Endothelial cell (in vitro differentiated cells): ENCODE measurements around the gene RIN3. TPM values are rescaled to one million over a fixed set of nuclear protein-coding genes. Genes with fewer than 3 reads are reported as not detected.
A peak's percentile ranks its signal among the peaks of the same experiment; 100 is the strongest.

Experiments used
- DNase-seq: peaks from one replicate; pipeline ENCODE4 v3.0.0; 2021; ENCODE audit warnings: low spot score
- H3K27ac Mint-ChIP-seq: one replicate; pipeline ENCODE4 v1.8.0; 2021; ENCODE audit warnings: mixed read lengths, inconsistent platforms; ENCODE audit not compliant: unreplicated experiment
- H3K27me3 Mint-ChIP-seq: one replicate; pipeline ENCODE4 v1.8.0; 2021; ENCODE audit warnings: mild to moderate bottlenecking, moderate library complexity, mixed read lengths, inconsistent platforms; ENCODE audit not compliant: unreplicated experiment
- H3K36me3 Mint-ChIP-seq: one replicate; pipeline ENCODE4 v1.8.0; 2021; ENCODE audit warnings: mild to moderate bottlenecking, low read depth, mixed read lengths, inconsistent platforms; ENCODE audit not compliant: unreplicated experiment
- H3K4me1 Mint-ChIP-seq: one replicate; pipeline ENCODE4 v1.8.0; 2021; ENCODE audit warnings: mild to moderate bottlenecking, mixed read lengths, inconsistent platforms; ENCODE audit not compliant: unreplicated experiment
- H3K4me3 Mint-ChIP-seq: one replicate; pipeline ENCODE4 v1.8.0; 2021; ENCODE audit warnings: mild to moderate bottlenecking, mixed read lengths, inconsistent platforms; ENCODE audit not compliant: unreplicated experiment
- H3K9me3 Mint-ChIP-seq: one replicate; pipeline ENCODE4 v1.8.0; 2021; ENCODE audit warnings: mixed read lengths, inconsistent platforms; ENCODE audit not compliant: unreplicated experiment
- total RNA-seq: library from RNA; stranded (reverse); fragmentation: NEBNext Ultra II Directional; extraction: Animal tissue kit (Norgen Biotek cat#: 25700); gene quantifications from one replicate; pipeline ENCODE4 v1.2.1, GENCODE V29; 2021; ENCODE audit not compliant: unreplicated experiment
- TF ChIP-seq, protein P1 (sequence below): fragments of 200-600 bp; sonication (generic); IDR thresholded peaks from one replicate; pipeline ENCODE4 v1.5.0; 2021; ENCODE audit warnings: antibody characterized with exemption; ENCODE audit not compliant: unreplicated experiment

The RIN3 gene
- total RNA-seq, 1 donor from 2014 or later, result 25.8 TPM

DNA sequence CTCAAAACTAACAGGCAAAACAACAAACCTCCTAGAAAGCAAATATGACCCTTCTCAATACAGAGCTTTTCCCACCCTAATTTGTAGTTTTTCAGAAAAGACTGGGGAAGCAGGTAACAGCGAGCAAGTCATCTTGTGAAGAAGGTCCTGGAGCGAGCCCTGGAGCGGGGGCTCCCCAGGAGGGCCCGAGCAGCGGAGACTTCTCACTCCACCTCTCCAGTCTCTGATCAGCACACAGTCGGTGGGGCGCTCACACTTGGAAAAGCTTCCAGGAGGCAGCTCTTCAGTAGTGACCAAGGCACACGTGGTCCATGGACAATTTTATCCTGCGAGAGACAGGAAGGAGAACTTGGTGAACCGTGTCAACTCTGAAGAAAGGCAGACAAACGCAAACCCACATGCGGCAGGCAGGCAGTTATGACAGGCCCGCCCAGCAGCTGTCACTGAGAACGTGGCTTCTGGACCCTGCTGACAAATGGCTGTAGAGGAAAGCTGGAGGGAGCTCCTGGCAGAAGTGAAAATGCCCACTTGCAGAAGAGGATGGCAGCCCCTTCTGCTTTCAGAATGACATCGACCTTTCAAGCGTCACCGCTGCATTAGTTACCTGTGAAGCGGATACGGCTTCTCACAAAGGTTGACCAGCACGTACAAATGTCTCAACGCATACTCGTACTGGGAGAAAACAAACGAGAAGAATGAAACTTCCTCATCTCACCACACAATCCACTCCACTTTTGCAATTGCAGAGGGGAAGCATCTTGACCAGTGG lies 190.6 kb downstream of the RIN3 start:
- Mint-ChIP-seq H3K27ac (no peak overlapping the region), H3K4me3 (no peak overlapping the region)
- TF ChIP-seq, protein P1, sequence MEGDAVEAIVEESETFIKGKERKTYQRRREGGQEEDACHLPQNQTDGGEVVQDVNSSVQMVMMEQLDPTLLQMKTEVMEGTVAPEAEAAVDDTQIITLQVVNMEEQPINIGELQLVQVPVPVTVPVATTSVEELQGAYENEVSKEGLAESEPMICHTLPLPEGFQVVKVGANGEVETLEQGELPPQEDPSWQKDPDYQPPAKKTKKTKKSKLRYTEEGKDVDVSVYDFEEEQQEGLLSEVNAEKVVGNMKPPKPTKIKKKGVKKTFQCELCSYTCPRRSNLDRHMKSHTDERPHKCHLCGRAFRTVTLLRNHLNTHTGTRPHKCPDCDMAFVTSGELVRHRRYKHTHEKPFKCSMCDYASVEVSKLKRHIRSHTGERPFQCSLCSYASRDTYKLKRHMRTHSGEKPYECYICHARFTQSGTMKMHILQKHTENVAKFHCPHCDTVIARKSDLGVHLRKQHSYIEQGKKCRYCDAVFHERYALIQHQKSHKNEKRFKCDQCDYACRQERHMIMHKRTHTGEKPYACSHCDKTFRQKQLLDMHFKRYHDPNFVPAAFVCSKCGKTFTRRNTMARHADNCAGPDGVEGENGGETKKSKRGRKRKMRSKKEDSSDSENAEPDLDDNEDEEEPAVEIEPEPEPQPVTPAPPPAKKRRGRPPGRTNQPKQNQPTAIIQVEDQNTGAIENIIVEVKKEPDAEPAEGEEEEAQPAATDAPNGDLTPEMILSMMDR, result no peak

DNA sequence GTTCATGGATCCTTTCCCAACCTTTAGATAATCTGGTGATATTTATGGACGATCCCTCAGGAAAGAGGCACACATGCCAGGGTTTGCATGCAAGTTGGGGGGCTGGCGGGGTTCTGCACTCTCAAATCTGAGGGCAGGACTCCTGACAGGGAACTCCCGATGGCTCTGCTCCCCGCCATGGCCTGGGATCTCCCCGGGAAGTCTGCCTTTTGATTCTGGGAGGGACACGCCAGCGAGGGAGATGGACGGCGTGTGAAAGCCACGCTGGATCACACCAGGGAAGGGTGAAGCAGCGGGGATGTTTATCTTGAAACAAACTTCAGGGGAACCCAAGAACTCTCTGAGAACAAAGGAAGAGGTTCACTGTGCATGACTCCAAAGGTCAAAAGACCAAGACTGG lies 191.2 kb downstream of the RIN3 start:
- Mint-ChIP-seq H3K4me1 (no peaks in the 10 kb centered on the region), H3K27me3 (peaks cover 3% of the 10 kb centered on the region), H3K9me3 (no peaks in the 10 kb centered on the region), H3K4me3 (peak overlapping the region; percentile 62), H3K27ac (no peak overlapping the region), H3K36me3 (peaks cover 40% of the 10 kb centered on the region)
- no peak for DNase-seq
- TF ChIP-seq, protein P1, result no peak

More for the DNA sequence above, 190.6 kb downstream of the RIN3 start:
- H3K36me3 Mint-ChIP-seq, result peaks cover 36% of the 10 kb centered on the region
- no peaks in the 10 kb centered on the region for H3K4me1 Mint-ChIP-seq
- H3K9me3 Mint-ChIP-seq, result no peaks in the 10 kb centered on the region
- no peak for DNase-seq
- peaks cover 3% of the 10 kb centered on the region for H3K27me3 Mint-ChIP-seq

DNA sequence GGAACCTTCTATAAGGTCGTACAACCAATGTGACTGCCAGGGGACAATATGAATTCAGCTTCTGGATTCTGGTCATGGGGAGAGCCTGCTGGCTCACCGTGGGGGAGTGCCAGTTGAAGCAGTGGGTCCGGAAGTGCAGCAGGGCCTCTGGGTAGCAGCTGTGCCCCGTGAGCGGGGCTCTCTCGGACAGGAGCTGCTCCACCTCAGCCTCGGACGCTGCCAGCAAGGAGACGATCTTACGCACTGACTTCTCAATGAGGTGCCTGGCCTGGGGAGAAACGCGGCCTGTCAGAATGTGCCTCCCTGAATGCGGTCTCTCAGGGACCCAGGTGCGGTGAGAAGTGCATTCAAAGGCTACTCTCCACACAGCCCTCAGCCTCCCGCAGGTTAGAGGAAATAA lies 192.8 kb downstream of the RIN3 start:
- Mint-ChIP-seq H3K4me3 (no peak overlapping the region), H3K27me3 (peaks cover 3% of the 10 kb centered on the region), H3K36me3 (peaks cover 51% of the 10 kb centered on the region), H3K27ac (no peak overlapping the region), H3K4me1 (no peaks in the 10 kb centered on the region), H3K9me3 (no peaks in the 10 kb centered on the region)
- TF ChIP-seq, protein P1, result no peak
- no peak for DNase-seq

DNA sequence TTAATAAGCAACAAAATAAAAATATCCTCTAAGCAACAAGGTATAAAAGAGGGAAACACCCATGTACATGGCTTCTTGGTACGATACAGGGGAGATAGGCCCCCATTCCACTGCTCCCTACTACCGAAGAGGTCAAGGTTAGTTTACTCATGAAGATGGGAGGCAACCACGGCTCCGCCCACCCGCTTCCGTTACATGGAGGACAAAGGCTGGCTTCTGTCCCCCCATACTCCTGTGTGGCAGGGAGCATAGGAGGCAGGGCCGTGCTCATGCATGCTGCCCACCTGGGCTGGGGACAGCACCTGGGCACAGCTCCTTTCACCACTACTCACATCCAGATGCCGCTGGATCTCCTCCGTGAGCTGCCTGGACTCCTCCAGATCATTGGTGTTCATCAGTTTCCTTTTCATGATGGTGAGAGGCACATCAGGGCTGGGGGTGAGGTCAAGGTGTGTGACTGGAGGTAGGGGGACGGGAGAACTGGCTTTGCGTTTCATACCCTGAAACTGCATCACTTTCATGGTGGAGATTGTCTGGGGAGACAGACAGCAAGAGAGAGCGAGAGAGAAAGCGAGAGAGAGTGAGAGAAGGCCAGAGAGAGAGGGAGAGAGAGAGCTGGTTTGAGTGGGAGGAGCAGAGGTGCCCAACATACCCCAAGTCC lies 195.9 kb downstream of the RIN3 start:
- peaks cover 46% of the 10 kb centered on the region for H3K36me3 Mint-ChIP-seq
- TF ChIP-seq, protein P1, result no peak
- H3K9me3 Mint-ChIP-seq, result no peaks in the 10 kb centered on the region
- H3K27me3 Mint-ChIP-seq, result peaks cover 1% of the 10 kb centered on the region
- peak overlapping the region; percentile 4 for H3K4me3 Mint-ChIP-seq
- no peak for DNase-seq
- H3K27ac Mint-ChIP-seq, result no peak overlapping the region
- H3K4me1 Mint-ChIP-seq, result no peaks in the 10 kb centered on the region

DNA sequence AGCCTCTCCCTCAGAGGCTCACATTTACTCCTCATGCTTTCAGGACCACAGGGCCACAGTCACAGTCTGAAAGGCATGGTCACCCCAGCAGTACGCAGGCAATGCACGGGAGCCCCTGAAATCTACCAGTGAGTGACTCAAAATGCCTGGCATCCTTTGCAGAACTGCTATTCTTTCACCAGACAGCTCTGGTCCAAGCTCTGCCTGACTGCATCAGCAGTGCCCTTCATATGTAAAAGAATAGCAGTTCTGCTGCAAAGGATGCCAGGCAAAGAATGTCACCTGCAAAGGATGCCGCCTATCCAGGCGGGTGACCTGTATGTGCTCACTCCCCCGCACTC lies 196.4 kb downstream of the RIN3 start:
- no peaks in the 10 kb centered on the region for H3K4me1 Mint-ChIP-seq
- H3K27me3 Mint-ChIP-seq, result peaks cover 1% of the 10 kb centered on the region
- no peak overlapping the region for H3K27ac Mint-ChIP-seq
- no peaks in the 10 kb centered on the region for H3K9me3 Mint-ChIP-seq
- H3K4me3 Mint-ChIP-seq, result peak overlapping the region; percentile 18
- TF ChIP-seq, protein P1, result no peak
- peaks cover 41% of the 10 kb centered on the region for H3K36me3 Mint-ChIP-seq
- DNase-seq, result no peak
